Dendritic cell treated with granulocyte-macrophage colony-stimulating factor and Interleukin-4, amounts not matched to agents 40 ng/mL and 50 ng/mL, for 4 days (primary cell): ENCODE results near the gene RHOBTB3.
A peak's percentile ranks its signal among the peaks of the same experiment; 100 is the strongest.

Experiments
- H3K27ac Mint-ChIP-seq: one replicate; pipeline ENCODE4 v1.8.0; 2022; ENCODE audit warnings: mild to moderate bottlenecking, mixed read lengths
- H3K27me3 Mint-ChIP-seq: one replicate; pipeline ENCODE4 v1.8.0; 2022; ENCODE audit warnings: mild to moderate bottlenecking, mixed read lengths
- H3K36me3 Mint-ChIP-seq: one replicate; pipeline ENCODE4 v1.8.0; 2022; ENCODE audit warnings: low read depth, mixed read lengths
- H3K4me1 Mint-ChIP-seq: one replicate; pipeline ENCODE4 v1.8.0; 2022; ENCODE audit warnings: low read depth, mixed read lengths
- H3K4me3 Mint-ChIP-seq: one replicate; pipeline ENCODE4 v1.8.0; 2022; ENCODE audit warnings: mild to moderate bottlenecking, moderate library complexity, mixed read lengths
- H3K9me3 Mint-ChIP-seq: one replicate; pipeline ENCODE4 v1.8.0; 2022; ENCODE audit warnings: mixed read lengths
- intact Hi-C: fragments of 100-400 bp; cut with micrococcal nuclease; formaldehyde crosslinking; loops from one replicate; pipeline ENCODE4 v1.15.0; 2022

The RHOBTB3 gene

GRCh38 chr5:95759005-95759404, 27.9 kb downstream of the RHOBTB3 start:
- Mint-ChIP-seq H3K27ac (no peak overlapping the region), H3K4me3 (no peak overlapping the region), H3K36me3 (no peaks in the 10 kb centered on the region), H3K9me3 (no peaks in the 10 kb centered on the region), H3K4me1 (peaks cover 25% of the 10 kb centered on the region), H3K27me3 (no peaks in the 10 kb centered on the region)
- intact Hi-C loops: no loop called here

- intact Hi-C loops: no loop called here
- Mint-ChIP-seq H3K27ac (no peak overlapping the region), H3K36me3 (no peaks in the 10 kb centered on the region), H3K4me1 (peaks cover 25% of the 10 kb centered on the region), H3K9me3 (no peaks in the 10 kb centered on the region), H3K4me3 (no peak overlapping the region), H3K27me3 (no peaks in the 10 kb centered on the region)
Observed at GRCh38 chr5:95759634-95760033, 28.5 kb downstream of the RHOBTB3 start.

GRCh38 chr5:95760273-95761191, 29.4 kb downstream of the RHOBTB3 start:
- Mint-ChIP-seq H3K4me3 (no peak overlapping the region), H3K27ac (peak overlapping the region; percentile 30), H3K27me3 (no peaks in the 10 kb centered on the region), H3K9me3 (no peaks in the 10 kb centered on the region), H3K4me1 (peaks cover 25% of the 10 kb centered on the region), H3K36me3 (no peaks in the 10 kb centered on the region)
- intact Hi-C loops: no loop called here

- Mint-ChIP-seq H3K36me3 (no peaks in the 10 kb centered on the region), H3K4me1 (peaks cover 25% of the 10 kb centered on the region), H3K9me3 (no peaks in the 10 kb centered on the region), H3K27ac (peak overlapping the region; percentile 50), H3K27me3 (no peaks in the 10 kb centered on the region), H3K4me3 (no peak overlapping the region)
- intact Hi-C loops: no loop called here
Observed at GRCh38 chr5:95761771-95762651, 30.9 kb downstream of the RHOBTB3 start.

GRCh38 chr5:95762652-95763041, 31.5 kb downstream of the RHOBTB3 start:
- no peaks in the 10 kb centered on the region for H3K9me3 Mint-ChIP-seq
- peak overlapping the region; percentile 13 for H3K27ac Mint-ChIP-seq
- intact Hi-C loops: no loop called here
- no peaks in the 10 kb centered on the region for H3K36me3 Mint-ChIP-seq
- no peaks in the 10 kb centered on the region for H3K27me3 Mint-ChIP-seq
- no peak overlapping the region for H3K4me3 Mint-ChIP-seq
- peaks cover 25% of the 10 kb centered on the region for H3K4me1 Mint-ChIP-seq

- Mint-ChIP-seq H3K27ac (no peak overlapping the region), H3K27me3 (no peaks in the 10 kb centered on the region), H3K4me1 (peaks cover 25% of the 10 kb centered on the region), H3K36me3 (no peaks in the 10 kb centered on the region), H3K4me3 (no peak overlapping the region), H3K9me3 (no peaks in the 10 kb centered on the region)
- intact Hi-C loops: no loop called here
Observed at GRCh38 chr5:95763941-95764340, 32.8 kb downstream of the RHOBTB3 start.

- no peaks in the 10 kb centered on the region for H3K36me3 Mint-ChIP-seq
- no peak overlapping the region for H3K4me3 Mint-ChIP-seq
- peaks cover 7% of the 10 kb centered on the region for H3K4me1 Mint-ChIP-seq
- H3K27ac Mint-ChIP-seq: no peak overlapping the region
- H3K27me3 Mint-ChIP-seq: no peaks in the 10 kb centered on the region
- no peaks in the 10 kb centered on the region for H3K9me3 Mint-ChIP-seq
- intact Hi-C loops: no loop called here
Observed at GRCh38 chr5:95768731-95769130, 37.6 kb downstream of the RHOBTB3 start.

GRCh38 chr5:95770830-95771708, 39.9 kb downstream of the RHOBTB3 start:
- peaks cover 7% of the 10 kb centered on the region for H3K4me1 Mint-ChIP-seq
- intact Hi-C loops: loop anchor here (5.0 kb wide), 1 partner anchor 34 kb away; no protein-coding TSS in a partner anchor
- H3K27me3 Mint-ChIP-seq: no peaks in the 10 kb centered on the region
- no peaks in the 10 kb centered on the region for H3K36me3 Mint-ChIP-seq
- no peak overlapping the region for H3K4me3 Mint-ChIP-seq
- no peaks in the 10 kb centered on the region for H3K9me3 Mint-ChIP-seq
- H3K27ac Mint-ChIP-seq: no peak overlapping the region

GRCh38 chr5:95771892-95772291, 40.8 kb downstream of the RHOBTB3 start:
- intact Hi-C loops: loop anchor here (5.0 kb wide), 1 partner anchor 35 kb away; no protein-coding TSS in a partner anchor
- Mint-ChIP-seq H3K36me3 (no peaks in the 10 kb centered on the region), H3K27me3 (no peaks in the 10 kb centered on the region), H3K9me3 (no peaks in the 10 kb centered on the region), H3K27ac (no peak overlapping the region), H3K4me1 (peaks cover 7% of the 10 kb centered on the region), H3K4me3 (no peak overlapping the region)

- intact Hi-C loops: loop anchor here (5.0 kb wide), 1 partner anchor 36 kb away; no protein-coding TSS in a partner anchor
- Mint-ChIP-seq H3K27me3 (no peaks in the 10 kb centered on the region), H3K4me1 (peaks cover 8% of the 10 kb centered on the region), H3K27ac (peak overlapping the region; percentile 24), H3K4me3 (no peak overlapping the region), H3K36me3 (no peaks in the 10 kb centered on the region), H3K9me3 (no peaks in the 10 kb centered on the region)
Observed at GRCh38 chr5:95773335-95774059, 42.4 kb downstream of the RHOBTB3 start.

- intact Hi-C loops: no loop called here
- Mint-ChIP-seq H3K4me1 (peaks cover 36% of the 10 kb centered on the region), H3K27me3 (no peaks in the 10 kb centered on the region), H3K4me3 (no peak overlapping the region), H3K9me3 (no peaks in the 10 kb centered on the region), H3K36me3 (no peaks in the 10 kb centered on the region), H3K27ac (no peak overlapping the region)
Observed at GRCh38 chr5:95777441-95777840, 46.3 kb downstream of the RHOBTB3 start.

- intact Hi-C loops: no loop called here
- peaks cover 29% of the 10 kb centered on the region for H3K4me1 Mint-ChIP-seq
- H3K27ac Mint-ChIP-seq: peak overlapping the region; percentile 90
- no peaks in the 10 kb centered on the region for H3K36me3 Mint-ChIP-seq
- H3K4me3 Mint-ChIP-seq: peak overlapping the region; percentile 26
- H3K27me3 Mint-ChIP-seq: no peaks in the 10 kb centered on the region
- H3K9me3 Mint-ChIP-seq: no peaks in the 10 kb centered on the region
Observed at GRCh38 chr5:95778713-95779436, 47.7 kb downstream of the RHOBTB3 start.
